ENCODE data around the gene COX7B2. TPM values are rescaled to one million over a fixed set of nuclear protein-coding genes. Genes with fewer than 3 reads are reported as not detected.

COX7B2 gene
- total RNA-seq (not detected), polyA plus RNA-seq (not detected)
- long read RNA-seq, donor 1: 0 reads
- long read RNA-seq, donor 2: 0 reads

GRCh38 chr4:46909078-46909477 is at the start of gene COX7B2:
COX7B2 (minus strand) TSS chr4:46909245; CDS start chr4:46735192, 174,053 bp downstream.
- Histone ChIP-seq H3K9me3 (no peaks in the 10 kb centered on the region), H3K4me1 (no peaks in the 10 kb centered on the region), H3K4me3 (no peak within 1 kb of the TSS), H3K27ac (no peak within 1 kb of the TSS), H3K36me3 (ENCODE audit: insufficient read depth in 1 of 2, low read depth in 1 of 2) (no peaks in the 10 kb centered on the region), H3K27me3 (ENCODE audit: insufficient read depth in 3 of 3, low read length in 2 of 3) (no peaks in the 10 kb centered on the region)
- 85 to 90% (median 86%) methylated on average over 12 of the region's 12 CpGs for WGBS, 3 donors
- intact Hi-C loops (cut with DNase I): no loop called here
- ATAC-seq (no peak), DNase-seq (no peak)
- no peak for TF ChIP-seq CTCF (IDR thresholded peaks at IDR 0.05)

GRCh38 chr4:46956451-46956850 is 47.4 kb upstream of the COX7B2 start:
- WGBS, 3 donors: 41 to 49% (median 45%) methylated on average over 4 of the region's 4 CpGs
- no peak for TF ChIP-seq CTCF (IDR thresholded peaks at IDR 0.05)
- Histone ChIP-seq H3K9me3 (no peaks in the 10 kb centered on the region), H3K4me3 (no peak overlapping the region), H3K36me3 (ENCODE audit: insufficient read depth in 1 of 2, low read depth in 1 of 2) (no peaks in the 10 kb centered on the region), H3K27ac (no peak overlapping the region), H3K4me1 (no peaks in the 10 kb centered on the region), H3K27me3 (ENCODE audit: insufficient read depth in 3 of 3, low read length in 2 of 3) (no peaks in the 10 kb centered on the region)
- ATAC-seq (no peak), DNase-seq (no peak)
- intact Hi-C loops (cut with DNase I): no loop called here

GRCh38 chr4:46955601-46956000 is 46.6 kb upstream of the COX7B2 start:
- no peaks in the 10 kb centered on the region for H3K36me3 ChIP-seq (ENCODE audit: insufficient read depth in 1 of 2, low read depth in 1 of 2)
- no peak overlapping the region for H3K4me3 ChIP-seq
- no peaks in the 10 kb centered on the region for H3K27me3 ChIP-seq (ENCODE audit: insufficient read depth in 3 of 3, low read length in 2 of 3)
- H3K27ac ChIP-seq: no peak overlapping the region
- ATAC-seq (no peak), DNase-seq (no peak)
- no peaks in the 10 kb centered on the region for H3K4me1 ChIP-seq
- no peaks in the 10 kb centered on the region for H3K9me3 ChIP-seq
- TF ChIP-seq CTCF (IDR thresholded peaks at IDR 0.05): no peak
- intact Hi-C loops (cut with DNase I): no loop called here

- intact Hi-C loops (cut with DNase I): no loop called here
- Histone ChIP-seq H3K9me3 (no peaks in the 10 kb centered on the region), H3K27me3 (ENCODE audit: insufficient read depth in 3 of 3, low read length in 2 of 3) (no peaks in the 10 kb centered on the region), H3K4me1 (no peaks in the 10 kb centered on the region), H3K36me3 (ENCODE audit: insufficient read depth in 1 of 2, low read depth in 1 of 2) (no peaks in the 10 kb centered on the region), H3K4me3 (no peak overlapping the region), H3K27ac (no peak overlapping the region)
- ATAC-seq: no peak
- TF ChIP-seq CTCF (IDR thresholded peaks at IDR 0.05): no peak
- no peak for DNase-seq
Observed at GRCh38 chr4:46954643-46955042, 45.6 kb upstream of the COX7B2 start.

GRCh38 chr4:46953564-46953963 is 44.5 kb upstream of the COX7B2 start:
- Histone ChIP-seq H3K9me3 (no peaks in the 10 kb centered on the region), H3K36me3 (ENCODE audit: insufficient read depth in 1 of 2, low read depth in 1 of 2) (no peaks in the 10 kb centered on the region), H3K27me3 (ENCODE audit: insufficient read depth in 3 of 3, low read length in 2 of 3) (no peaks in the 10 kb centered on the region), H3K4me1 (no peaks in the 10 kb centered on the region), H3K4me3 (no peak overlapping the region), H3K27ac (no peak overlapping the region)
- TF ChIP-seq CTCF (IDR thresholded peaks at IDR 0.05): no peak
- WGBS, 3 donors: 72 to 81% (median 73%) methylated on average over 2 of the region's 2 CpGs
- intact Hi-C loops (cut with DNase I): no loop called here
- ATAC-seq (no peak), DNase-seq (no peak)
